HEK293 (cell line): ENCODE results near the gene MYH6.

ENCODE experiments used
- HIC1 ChIP-seq: fragments of 450-650 bp; formaldehyde crosslinking; IDR thresholded peaks from 2 replicates; pipeline ENCODE4 v1.5.1; 2016; ENCODE audit warnings: missing biosample characterization, missing genetic modification characterization
- MYNN ChIP-seq: fragments of 450-650 bp; formaldehyde crosslinking; IDR thresholded peaks from 2 replicates; pipeline ENCODE4 v1.5.1; 2016; ENCODE audit warnings: missing biosample characterization, missing genetic modification characterization, borderline replicate concordance
- REPIN1 ChIP-seq: fragments of 450-650 bp; formaldehyde crosslinking; IDR thresholded peaks from 2 replicates; pipeline ENCODE4 v1.5.1; 2017; ENCODE audit warnings: missing biosample characterization, missing genetic modification characterization, low read depth
- ZBTB48 ChIP-seq: fragments of 450-650 bp; formaldehyde crosslinking; IDR thresholded peaks from 2 replicates; pipeline ENCODE4 v1.5.1; 2016; ENCODE audit warnings: missing biosample characterization, missing genetic modification characterization
- ZBTB6 ChIP-seq: fragments of 450-650 bp; formaldehyde crosslinking; IDR thresholded peaks from 2 replicates; pipeline ENCODE4 v1.5.1; 2017; ENCODE audit warnings: missing biosample characterization, missing genetic modification characterization
- ZEB2 ChIP-seq: fragments of 450-650 bp; formaldehyde crosslinking; IDR thresholded peaks from 2 replicates; pipeline ENCODE4 v1.5.1; 2016; ENCODE audit warnings: missing biosample characterization, missing genetic modification characterization
- ZFP69B ChIP-seq: fragments of 450-650 bp; formaldehyde crosslinking; IDR thresholded peaks from 2 replicates; pipeline ENCODE4 v1.5.1; 2016; ENCODE audit warnings: missing biosample characterization, missing genetic modification characterization
- ZNF132 ChIP-seq: fragments of 450-650 bp; formaldehyde crosslinking; IDR thresholded peaks from 2 replicates; pipeline ENCODE4 v1.5.1; 2017; ENCODE audit warnings: missing biosample characterization, missing genetic modification characterization, borderline replicate concordance
- ZNF324 ChIP-seq: fragments of 450-650 bp; formaldehyde crosslinking; IDR thresholded peaks from 2 replicates; pipeline ENCODE4 v1.5.1; 2016; ENCODE audit warnings: missing biosample characterization, missing genetic modification characterization
- ZNF335 ChIP-seq: fragments of 450-650 bp; formaldehyde crosslinking; conservative IDR thresholded peaks from 2 replicates; pipeline ENCODE4 v1.5.1; 2016; ENCODE audit warnings: missing biosample characterization, missing genetic modification characterization
- ZNF391 ChIP-seq: fragments of 450-650 bp; formaldehyde crosslinking; IDR thresholded peaks from 2 replicates; pipeline ENCODE4 v1.5.1; 2016; ENCODE audit warnings: low read depth, missing biosample characterization, missing genetic modification characterization, borderline replicate concordance
- ZNF416 ChIP-seq: fragments of 450-650 bp; formaldehyde crosslinking; IDR thresholded peaks from 2 replicates; pipeline ENCODE4 v1.5.1; 2016; ENCODE audit warnings: missing biosample characterization, missing genetic modification characterization
- ZNF548 ChIP-seq: fragments of 450-650 bp; formaldehyde crosslinking; IDR thresholded peaks from 2 replicates; pipeline ENCODE4 v1.5.1; 2016; ENCODE audit warnings: missing biosample characterization, missing genetic modification characterization
- ZNF561 ChIP-seq: fragments of 450-650 bp; IDR thresholded peaks from 2 replicates; pipeline ENCODE4 v1.5.1; 2018; ENCODE audit warnings: missing biosample characterization, missing genetic modification characterization, borderline replicate concordance
- ZNF585B ChIP-seq: fragments of 450-650 bp; formaldehyde crosslinking; IDR thresholded peaks from 2 replicates; pipeline ENCODE4 v1.5.1; 2016; ENCODE audit warnings: missing biosample characterization, missing genetic modification characterization
- ZNF629 ChIP-seq: fragments of 450-650 bp; formaldehyde crosslinking; IDR thresholded peaks from 2 replicates; pipeline ENCODE4 v1.5.1; 2017; ENCODE audit warnings: missing biosample characterization, missing genetic modification characterization
- ZNF664 ChIP-seq: fragments of 450-650 bp; formaldehyde crosslinking; IDR thresholded peaks from 2 replicates; pipeline ENCODE4 v1.5.1; 2016; ENCODE audit warnings: missing biosample characterization, missing genetic modification characterization
- ZNF670 ChIP-seq: fragments of 450-650 bp; formaldehyde crosslinking; IDR thresholded peaks from 2 replicates; pipeline ENCODE4 v1.5.1; 2016; ENCODE audit warnings: missing biosample characterization, missing genetic modification characterization, low read depth
- ZNF791 ChIP-seq: fragments of 450-650 bp; formaldehyde crosslinking; IDR thresholded peaks from 2 replicates; pipeline ENCODE4 v1.5.1; 2016; ENCODE audit warnings: missing biosample characterization, missing genetic modification characterization
- ZSCAN16 ChIP-seq: fragments of 450-650 bp; formaldehyde crosslinking; IDR thresholded peaks from 2 replicates; pipeline ENCODE4 v1.5.1; 2016; ENCODE audit warnings: missing biosample characterization, missing genetic modification characterization
- TF ChIP-seq, protein P1 (sequence below): fragments of 450-650 bp; formaldehyde crosslinking; IDR thresholded peaks from 2 replicates; pipeline ENCODE4 v1.5.1; 2016; ENCODE audit warnings: missing biosample characterization, missing genetic modification characterization
- TF ChIP-seq, protein P2 (sequence below): fragments of 450-650 bp; formaldehyde crosslinking; IDR thresholded peaks from 2 replicates; pipeline ENCODE4 v1.5.1; 2016; ENCODE audit warnings: missing biosample characterization, missing genetic modification characterization
- TF ChIP-seq, protein P3 (sequence below): fragments of 450-650 bp; formaldehyde crosslinking; IDR thresholded peaks from 2 replicates; pipeline ENCODE4 v1.5.1; 2016; ENCODE audit warnings: missing biosample characterization, missing genetic modification characterization
- TF ChIP-seq, protein P4 (sequence below): fragments of 450-650 bp; formaldehyde crosslinking; conservative IDR thresholded peaks from 2 replicates; pipeline ENCODE4 v1.5.1; 2016; ENCODE audit warnings: low read depth, missing biosample characterization, missing genetic modification characterization

MYH6 gene

DNA sequence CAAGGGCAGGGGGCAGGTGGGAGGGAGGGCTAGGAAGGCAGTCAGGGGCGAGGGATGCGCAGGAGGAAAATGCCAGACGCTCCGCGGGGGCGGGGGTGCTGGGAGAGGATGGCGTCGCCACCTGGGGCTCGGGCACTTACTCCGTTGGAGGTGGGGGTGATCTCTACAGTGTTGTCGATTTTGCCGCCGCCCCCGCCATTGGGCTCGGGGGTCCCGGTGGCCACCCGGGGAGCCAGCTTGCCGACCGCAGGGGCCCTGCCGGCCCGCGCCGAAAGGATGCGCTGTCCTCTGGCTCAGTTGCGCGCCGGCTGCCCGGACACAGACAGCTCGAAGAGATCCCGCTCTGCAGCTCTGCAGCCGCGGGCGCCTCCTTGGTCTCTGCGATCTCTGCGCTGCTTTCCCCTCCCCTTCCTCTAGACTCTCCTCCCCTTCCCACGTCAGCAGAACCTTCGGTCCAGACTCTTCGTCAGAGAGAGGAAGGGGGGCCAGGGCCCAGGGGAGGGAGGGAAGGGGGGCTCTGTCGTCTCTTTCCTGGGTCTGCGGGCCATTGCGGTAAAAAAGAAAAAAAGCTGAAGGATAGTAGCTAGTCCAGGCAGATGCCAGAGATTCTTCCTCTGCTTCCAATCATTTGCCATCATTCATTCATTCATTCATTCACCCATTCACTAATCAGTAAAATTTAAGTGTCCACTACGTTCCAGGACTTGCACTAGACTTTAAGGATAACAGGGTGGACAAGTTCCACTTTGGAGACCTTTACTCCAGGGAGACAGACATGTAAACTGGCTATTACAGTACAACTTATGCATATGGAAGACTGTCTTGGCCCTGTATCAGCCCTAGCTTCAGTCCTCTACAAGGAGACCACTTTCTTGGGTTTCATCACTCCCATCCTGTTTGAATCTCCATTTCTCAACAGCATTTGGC is 55.3 kb downstream of the MYH6 start, which contains the start of gene SLC22A17 (continued):
- TF ChIP-seq ZNF335 (tag by site-specific recombination) (peak; percentile 55), ZBTB6 (tag by site-specific recombination) (no peak), ZNF324 (tag by site-specific recombination) (no peak), ZNF416 (no peak), MYNN (tag by site-specific recombination) (no peak), ZNF629 (tag by site-specific recombination) (peak; percentile 85), ZNF670 (tag by site-specific recombination) (no peak), ZNF791 (tag by site-specific recombination) (no peak), HIC1 (tag by site-specific recombination) (no peak; the same call in 1 of the 2 replicates), REPIN1 (tag by site-specific recombination) (no peak), ZBTB48 (tag by site-specific recombination) (peak; percentile 28; the same call in 1 of the 2 replicates), ZNF548 (tag by site-specific recombination) (no peak), ZNF585B (no peak), ZFP69B (no peak), ZNF132 (tag by site-specific recombination) (no peak), ZEB2 (tag by site-specific recombination) (peak; percentile 72), ZSCAN16 (tag by site-specific recombination) (no peak), ZNF664 (tag by site-specific recombination) (no peak), ZNF391 (tag by site-specific recombination) (0 out of 2 replicates have a peak, but pooled peaks have one; percentile 43), ZNF561 (tag by site-specific recombination) (0 out of 2 replicates have a peak, but pooled peaks have one; percentile 28)
- TF ChIP-seq, protein P1, sequence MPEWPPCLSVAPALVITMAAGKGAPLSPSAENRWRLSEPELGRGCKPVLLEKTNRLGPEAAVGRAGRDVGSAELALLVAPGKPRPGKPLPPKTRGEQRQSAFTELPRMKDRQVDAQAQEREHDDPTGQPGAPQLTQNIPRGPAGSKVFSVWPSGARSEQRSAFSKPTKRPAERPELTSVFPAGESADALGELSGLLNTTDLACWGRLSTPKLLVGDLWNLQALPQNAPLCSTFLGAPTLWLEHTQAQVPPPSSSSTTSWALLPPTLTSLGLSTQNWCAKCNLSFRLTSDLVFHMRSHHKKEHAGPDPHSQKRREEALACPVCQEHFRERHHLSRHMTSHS = no peak
- TF ChIP-seq, protein P2, sequence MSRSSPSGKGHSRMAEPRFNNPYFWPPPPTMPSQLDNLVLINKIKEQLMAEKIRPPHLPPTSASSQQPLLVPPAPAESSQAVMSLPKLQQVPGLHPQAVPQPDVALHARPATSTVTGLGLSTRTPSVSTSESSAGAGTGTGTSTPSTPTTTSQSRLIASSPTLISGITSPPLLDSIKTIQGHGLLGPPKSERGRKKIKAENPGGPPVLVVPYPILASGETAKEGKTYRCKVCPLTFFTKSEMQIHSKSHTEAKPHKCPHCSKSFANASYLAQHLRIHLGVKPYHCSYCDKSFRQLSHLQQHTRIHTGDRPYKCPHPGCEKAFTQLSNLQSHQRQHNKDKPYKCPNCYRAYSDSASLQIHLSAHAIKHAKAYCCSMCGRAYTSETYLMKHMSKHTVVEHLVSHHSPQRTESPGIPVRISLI (tag by site-specific recombination) = no peak
- TF ChIP-seq, protein P3, sequence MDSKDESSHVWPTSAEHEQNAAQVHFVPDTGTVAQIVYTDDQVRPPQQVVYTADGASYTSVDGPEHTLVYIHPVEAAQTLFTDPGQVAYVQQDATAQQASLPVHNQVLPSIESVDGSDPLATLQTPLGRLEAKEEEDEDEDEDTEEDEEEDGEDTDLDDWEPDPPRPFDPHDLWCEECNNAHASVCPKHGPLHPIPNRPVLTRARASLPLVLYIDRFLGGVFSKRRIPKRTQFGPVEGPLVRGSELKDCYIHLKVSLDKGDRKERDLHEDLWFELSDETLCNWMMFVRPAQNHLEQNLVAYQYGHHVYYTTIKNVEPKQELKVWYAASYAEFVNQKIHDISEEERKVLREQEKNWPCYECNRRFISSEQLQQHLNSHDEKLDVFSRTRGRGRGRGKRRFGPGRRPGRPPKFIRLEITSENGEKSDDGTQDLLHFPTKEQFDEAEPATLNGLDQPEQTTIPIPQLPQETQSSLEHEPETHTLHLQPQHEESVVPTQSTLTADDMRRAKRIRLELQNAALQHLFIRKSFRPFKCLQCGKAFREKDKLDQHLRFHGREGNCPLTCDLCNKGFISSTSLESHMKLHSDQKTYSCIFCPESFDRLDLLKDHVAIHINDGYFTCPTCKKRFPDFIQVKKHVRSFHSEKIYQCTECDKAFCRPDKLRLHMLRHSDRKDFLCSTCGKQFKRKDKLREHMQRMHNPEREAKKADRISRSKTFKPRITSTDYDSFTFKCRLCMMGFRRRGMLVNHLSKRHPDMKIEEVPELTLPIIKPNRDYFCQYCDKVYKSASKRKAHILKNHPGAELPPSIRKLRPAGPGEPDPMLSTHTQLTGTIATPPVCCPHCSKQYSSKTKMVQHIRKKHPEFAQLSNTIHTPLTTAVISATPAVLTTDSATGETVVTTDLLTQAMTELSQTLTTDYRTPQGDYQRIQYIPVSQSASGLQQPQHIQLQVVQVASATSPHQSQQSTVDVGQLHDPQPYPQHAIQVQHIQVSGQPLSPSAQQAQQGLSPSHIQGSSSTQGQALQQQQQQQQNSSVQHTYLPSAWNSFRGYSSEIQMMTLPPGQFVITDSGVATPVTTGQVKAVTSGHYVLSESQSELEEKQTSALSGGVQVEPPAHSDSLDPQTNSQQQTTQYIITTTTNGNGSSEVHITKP (tag by site-specific recombination) = peak; percentile 94
- TF ChIP-seq, protein P4, sequence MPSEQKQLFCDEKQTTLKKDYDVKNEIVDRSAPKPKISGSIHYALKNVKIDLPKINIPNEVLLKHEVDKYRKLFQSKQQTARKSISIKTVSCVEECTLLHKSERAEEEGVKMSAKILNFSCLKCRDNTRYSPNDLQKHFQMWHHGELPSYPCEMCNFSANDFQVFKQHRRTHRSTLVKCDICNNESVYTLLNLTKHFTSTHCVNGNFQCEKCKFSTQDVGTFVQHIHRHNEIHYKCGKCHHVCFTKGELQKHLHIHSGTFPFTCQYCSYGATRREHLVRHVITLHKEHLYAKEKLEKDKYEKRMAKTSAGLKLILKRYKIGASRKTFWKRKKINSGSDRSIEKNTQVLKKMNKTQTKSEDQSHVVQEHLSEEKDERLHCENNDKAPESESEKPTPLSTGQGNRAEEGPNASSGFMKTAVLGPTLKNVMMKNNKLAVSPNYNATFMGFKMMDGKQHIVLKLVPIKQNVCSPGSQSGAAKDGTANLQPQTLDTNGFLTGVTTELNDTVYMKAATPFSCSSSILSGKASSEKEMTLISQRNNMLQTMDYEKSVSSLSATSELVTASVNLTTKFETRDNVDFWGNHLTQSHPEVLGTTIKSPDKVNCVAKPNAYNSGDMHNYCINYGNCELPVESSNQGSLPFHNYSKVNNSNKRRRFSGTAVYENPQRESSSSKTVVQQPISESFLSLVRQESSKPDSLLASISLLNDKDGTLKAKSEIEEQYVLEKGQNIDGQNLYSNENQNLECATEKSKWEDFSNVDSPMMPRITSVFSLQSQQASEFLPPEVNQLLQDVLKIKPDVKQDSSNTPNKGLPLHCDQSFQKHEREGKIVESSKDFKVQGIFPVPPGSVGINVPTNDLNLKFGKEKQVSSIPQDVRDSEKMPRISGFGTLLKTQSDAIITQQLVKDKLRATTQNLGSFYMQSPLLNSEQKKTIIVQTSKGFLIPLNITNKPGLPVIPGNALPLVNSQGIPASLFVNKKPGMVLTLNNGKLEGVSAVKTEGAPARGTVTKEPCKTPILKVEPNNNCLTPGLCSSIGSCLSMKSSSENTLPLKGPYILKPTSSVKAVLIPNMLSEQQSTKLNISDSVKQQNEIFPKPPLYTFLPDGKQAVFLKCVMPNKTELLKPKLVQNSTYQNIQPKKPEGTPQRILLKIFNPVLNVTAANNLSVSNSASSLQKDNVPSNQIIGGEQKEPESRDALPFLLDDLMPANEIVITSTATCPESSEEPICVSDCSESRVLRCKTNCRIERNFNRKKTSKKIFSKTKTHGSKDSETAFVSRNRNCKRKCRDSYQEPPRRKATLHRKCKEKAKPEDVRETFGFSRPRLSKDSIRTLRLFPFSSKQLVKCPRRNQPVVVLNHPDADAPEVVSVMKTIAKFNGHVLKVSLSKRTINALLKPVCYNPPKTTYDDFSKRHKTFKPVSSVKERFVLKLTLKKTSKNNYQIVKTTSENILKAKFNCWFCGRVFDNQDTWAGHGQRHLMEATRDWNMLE (tag by site-specific recombination) = no peak
